Cerebellar nuclear complex (tissue), 1 donor: Measurements from ENCODE around the gene TEX2.

Experiments
- DNase-seq, 2 experiments: peaks; one replicate each; lab custom pipeline; 2025; lab: John Stamatoyannopoulos, UW

Gene TEX2

GRCh38 chr17:64115043-64115698 lies 147.9 kb downstream of the TEX2 start:
- no peak for DNase-seq

GRCh38 chr17:64113006-64113405 lies 150.1 kb downstream of the TEX2 start:
- DNase-seq, result no peak

GRCh38 chr17:64111831-64112230 lies 151.2 kb downstream of the TEX2 start:
- DNase-seq, result no peak

GRCh38 chr17:64110379-64111152 lies 152.5 kb downstream of the TEX2 start:
- DNase-seq, result no peak

GRCh38 chr17:64109400-64109799 lies 153.7 kb downstream of the TEX2 start:
- no peak for DNase-seq

- no peak for DNase-seq
Observed at GRCh38 chr17:64107500-64108236, 155.4 kb downstream of the TEX2 start.

- no peak for DNase-seq
Observed at GRCh38 chr17:64106918-64107317, 156.1 kb downstream of the TEX2 start.

- DNase-seq, result no peak
Observed at GRCh38 chr17:64103391-64104364, 159.4 kb downstream of the TEX2 start.

- no peak for DNase-seq
Observed at GRCh38 chr17:64102627-64103390, 160.3 kb downstream of the TEX2 start.

GRCh38 chr17:64099543-64099942 lies 163.5 kb downstream of the TEX2 start:
- DNase-seq, result no peak
